Superior temporal gyrus (tissue), 1 donor: ENCODE measurements around the gene UCK1.
A peak's percentile ranks its signal among the peaks of the same experiment; 100 is the strongest.

ENCODE experiments used
- DNase-seq: peaks from one replicate; pipeline ENCODE4 v3.0.0-alpha.2; 2016; ENCODE audit errors: extremely low spot score

UCK1 gene

GRCh38 chr9:131496844-131497405 lies 34.1 kb downstream of the UCK1 start:
- no peak for DNase-seq

- no peak for DNase-seq
These were observed 35.3 kb downstream of the UCK1 start for GRCh38 chr9:131495785-131496184.

GRCh38 chr9:131494296-131494870 lies 36.7 kb downstream of the UCK1 start:
- no peak for DNase-seq

- DNase-seq = no peak
These were observed 39.0 kb downstream of the UCK1 start for GRCh38 chr9:131492070-131492469.

GRCh38 chr9:131491001-131491710 lies 39.9 kb downstream of the UCK1 start:
- DNase-seq = peak; percentile 61

GRCh38 chr9:131490514-131490913 lies 40.5 kb downstream of the UCK1 start:
- no peak for DNase-seq

GRCh38 chr9:131487621-131488031 lies 43.4 kb downstream of the UCK1 start:
- DNase-seq = no peak

- DNase-seq = no peak
These were observed 44.1 kb downstream of the UCK1 start for GRCh38 chr9:131487001-131487400.

GRCh38 chr9:131485728-131486422 lies 45.2 kb downstream of the UCK1 start:
- no peak for DNase-seq

GRCh38 chr9:131485206-131485605 lies 45.9 kb downstream of the UCK1 start:
- DNase-seq = no peak

- DNase-seq = no peak
These were observed 46.4 kb downstream of the UCK1 start for GRCh38 chr9:131484560-131485185.

- DNase-seq = no peak
These were observed 47.0 kb downstream of the UCK1 start for GRCh38 chr9:131484051-131484445.

GRCh38 chr9:131483319-131484050 lies 47.6 kb downstream of the UCK1 start:
- DNase-seq = no peak

GRCh38 chr9:131482343-131483006 lies 48.6 kb downstream of the UCK1 start:
- no peak for DNase-seq

- no peak for DNase-seq
These were observed 49.4 kb downstream of the UCK1 start for GRCh38 chr9:131481441-131482342.

- DNase-seq = no peak
These were observed 50.8 kb downstream of the UCK1 start for GRCh38 chr9:131480258-131480657.

GRCh38 chr9:131478911-131479310 lies 52.2 kb downstream of the UCK1 start:
- DNase-seq = no peak

- DNase-seq = no peak
These were observed 52.6 kb downstream of the UCK1 start for GRCh38 chr9:131478421-131478868.

GRCh38 chr9:131477816-131478419 lies 53.1 kb downstream of the UCK1 start:
- DNase-seq = no peak
